ENCODE results near the gene DMKN.

DNA sequence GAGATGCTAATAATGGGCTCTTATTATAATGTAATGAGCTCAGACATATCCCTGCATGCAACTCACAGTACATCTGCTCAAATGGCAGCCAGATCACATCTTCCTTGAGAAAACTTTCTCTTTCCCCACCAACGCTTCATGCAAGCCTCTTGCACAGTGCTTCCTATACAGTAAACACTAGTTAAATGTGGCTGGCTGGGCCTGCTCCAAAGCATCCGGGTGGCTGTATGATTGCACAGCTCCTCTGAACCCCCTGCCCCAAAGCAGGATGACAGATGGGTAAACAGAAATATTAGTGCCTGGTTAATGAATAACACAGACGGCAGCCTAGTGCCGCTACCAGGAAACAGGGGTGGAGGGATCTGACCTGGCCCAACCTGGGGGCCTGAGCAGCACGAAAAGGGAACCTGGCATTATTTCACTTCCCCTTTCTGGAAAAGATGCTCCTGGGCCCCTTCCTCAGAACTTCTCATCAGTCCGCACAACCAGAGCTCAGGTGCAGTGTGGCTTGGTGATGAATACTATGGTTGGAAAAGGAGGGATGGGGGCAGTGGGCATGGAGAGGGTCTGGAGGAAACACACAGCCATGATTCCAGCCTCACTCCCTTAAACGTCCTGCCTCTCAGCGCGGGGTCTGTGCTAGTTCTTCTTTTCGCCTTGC, 54.6 kb downstream of the DMKN start:
- TF ChIP-seq POLR2AphosphoS5 (IDR thresholded peaks at IDR 0.05) (no peak), EP300 (IDR thresholded peaks at IDR 0.05) (no peak), POLR2A (IDR thresholded peaks at IDR 0.05) (no peak)
- TF ChIP-seq, protein P1, sequence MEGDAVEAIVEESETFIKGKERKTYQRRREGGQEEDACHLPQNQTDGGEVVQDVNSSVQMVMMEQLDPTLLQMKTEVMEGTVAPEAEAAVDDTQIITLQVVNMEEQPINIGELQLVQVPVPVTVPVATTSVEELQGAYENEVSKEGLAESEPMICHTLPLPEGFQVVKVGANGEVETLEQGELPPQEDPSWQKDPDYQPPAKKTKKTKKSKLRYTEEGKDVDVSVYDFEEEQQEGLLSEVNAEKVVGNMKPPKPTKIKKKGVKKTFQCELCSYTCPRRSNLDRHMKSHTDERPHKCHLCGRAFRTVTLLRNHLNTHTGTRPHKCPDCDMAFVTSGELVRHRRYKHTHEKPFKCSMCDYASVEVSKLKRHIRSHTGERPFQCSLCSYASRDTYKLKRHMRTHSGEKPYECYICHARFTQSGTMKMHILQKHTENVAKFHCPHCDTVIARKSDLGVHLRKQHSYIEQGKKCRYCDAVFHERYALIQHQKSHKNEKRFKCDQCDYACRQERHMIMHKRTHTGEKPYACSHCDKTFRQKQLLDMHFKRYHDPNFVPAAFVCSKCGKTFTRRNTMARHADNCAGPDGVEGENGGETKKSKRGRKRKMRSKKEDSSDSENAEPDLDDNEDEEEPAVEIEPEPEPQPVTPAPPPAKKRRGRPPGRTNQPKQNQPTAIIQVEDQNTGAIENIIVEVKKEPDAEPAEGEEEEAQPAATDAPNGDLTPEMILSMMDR (IDR thresholded peaks at IDR 0.05) = no peak
